Brain microvascular endothelial cell (primary cell): ENCODE data around the gene NKX6-1.
A peak's percentile ranks its signal among the peaks of the same experiment; 100 is the strongest.

Experiments used
- DNase-seq: peaks from one replicate; pipeline ENCODE4 v3.0.0-alpha.2; 2020
- H3K27ac ChIP-seq: fragments of 250-450 bp; sonication (Bioruptor Pico); 2 replicates; pipeline ENCODE4 v1.5.1; 2020; ENCODE audit warnings: mild to moderate bottlenecking, moderate library complexity
- H3K27me3 ChIP-seq: fragments of 250-450 bp; sonication (Bioruptor Pico); replicated peaks from 2 replicates; pipeline ENCODE4 v1.5.1; 2020; ENCODE audit warnings: mild to moderate bottlenecking
- H3K36me3 ChIP-seq: fragments of 250-450 bp; sonication (Bioruptor Pico); replicated peaks from 2 replicates; pipeline ENCODE4 v1.5.1; 2020; ENCODE audit warnings: mild to moderate bottlenecking
- H3K4me3 ChIP-seq: 2 replicates; pipeline ENCODE4 v1.5.1; 2011; ENCODE audit warnings: low read depth, mild to moderate bottlenecking, control low read depth, low read length, moderate library complexity
- in situ Hi-C: cut with HindIII; loops from 2 replicates; pipeline ENCODE4 v1.10.0; 2017; ENCODE audit warnings: low sequenced_read_pairs, low pct_ligation_motif_present
- TF ChIP-seq, protein P1 (sequence below): IDR thresholded peaks from 2 replicates; pipeline ENCODE4 v1.5.1; 2011; ENCODE audit warnings: low read depth, mild to moderate bottlenecking, moderate library complexity, low read length, control low read depth, inconsistent platforms; ENCODE audit errors: missing control alignments

Gene NKX6-1

GRCh38 chr4:84498935-84499623, at the start of gene NKX6-1:
NKX6-1 (minus strand) TSS chr4:84499292; CDS start chr4:84498228, 1,064 bp downstream.
- DNase-seq, result peak; percentile 86
- Histone ChIP-seq H3K27me3 (peaks cover 37% of the 10 kb centered on the region), H3K36me3 (no peaks in the 10 kb centered on the region), H3K27ac (peak within 1 kb of the TSS; percentile 18), H3K4me3 (peak within 1 kb of the TSS; percentile 68)
- TF ChIP-seq, protein P1, sequence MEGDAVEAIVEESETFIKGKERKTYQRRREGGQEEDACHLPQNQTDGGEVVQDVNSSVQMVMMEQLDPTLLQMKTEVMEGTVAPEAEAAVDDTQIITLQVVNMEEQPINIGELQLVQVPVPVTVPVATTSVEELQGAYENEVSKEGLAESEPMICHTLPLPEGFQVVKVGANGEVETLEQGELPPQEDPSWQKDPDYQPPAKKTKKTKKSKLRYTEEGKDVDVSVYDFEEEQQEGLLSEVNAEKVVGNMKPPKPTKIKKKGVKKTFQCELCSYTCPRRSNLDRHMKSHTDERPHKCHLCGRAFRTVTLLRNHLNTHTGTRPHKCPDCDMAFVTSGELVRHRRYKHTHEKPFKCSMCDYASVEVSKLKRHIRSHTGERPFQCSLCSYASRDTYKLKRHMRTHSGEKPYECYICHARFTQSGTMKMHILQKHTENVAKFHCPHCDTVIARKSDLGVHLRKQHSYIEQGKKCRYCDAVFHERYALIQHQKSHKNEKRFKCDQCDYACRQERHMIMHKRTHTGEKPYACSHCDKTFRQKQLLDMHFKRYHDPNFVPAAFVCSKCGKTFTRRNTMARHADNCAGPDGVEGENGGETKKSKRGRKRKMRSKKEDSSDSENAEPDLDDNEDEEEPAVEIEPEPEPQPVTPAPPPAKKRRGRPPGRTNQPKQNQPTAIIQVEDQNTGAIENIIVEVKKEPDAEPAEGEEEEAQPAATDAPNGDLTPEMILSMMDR, result no peak
- in situ Hi-C loops, result no loop called here

DNA sequence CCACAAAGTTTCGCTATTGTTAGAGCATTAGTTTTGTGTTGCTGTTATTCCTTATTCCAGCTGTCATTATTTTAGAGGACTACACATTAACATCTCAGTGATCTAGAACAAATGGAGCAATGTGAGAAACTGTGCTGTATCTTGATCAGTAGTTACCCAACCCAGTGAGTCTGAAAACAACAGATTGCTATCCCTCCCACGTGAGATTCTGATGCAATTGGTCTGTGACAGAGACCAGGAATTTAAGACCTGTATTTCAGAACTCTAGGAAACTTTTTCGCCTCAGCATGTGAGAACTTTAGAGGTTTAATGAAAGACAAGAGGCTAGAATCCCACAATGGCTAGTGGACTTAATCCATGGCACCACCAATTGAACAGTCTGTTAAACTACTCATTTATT, 48.1 kb upstream of the NKX6-1 start:
- no peak overlapping the region for H3K4me3 ChIP-seq
- in situ Hi-C loops, result no loop called here
- no peak for DNase-seq
- H3K27ac ChIP-seq, result no peak overlapping the region
- no peaks in the 10 kb centered on the region for H3K36me3 ChIP-seq
- TF ChIP-seq, protein P1, result no peak
- H3K27me3 ChIP-seq, result no peaks in the 10 kb centered on the region

DNA sequence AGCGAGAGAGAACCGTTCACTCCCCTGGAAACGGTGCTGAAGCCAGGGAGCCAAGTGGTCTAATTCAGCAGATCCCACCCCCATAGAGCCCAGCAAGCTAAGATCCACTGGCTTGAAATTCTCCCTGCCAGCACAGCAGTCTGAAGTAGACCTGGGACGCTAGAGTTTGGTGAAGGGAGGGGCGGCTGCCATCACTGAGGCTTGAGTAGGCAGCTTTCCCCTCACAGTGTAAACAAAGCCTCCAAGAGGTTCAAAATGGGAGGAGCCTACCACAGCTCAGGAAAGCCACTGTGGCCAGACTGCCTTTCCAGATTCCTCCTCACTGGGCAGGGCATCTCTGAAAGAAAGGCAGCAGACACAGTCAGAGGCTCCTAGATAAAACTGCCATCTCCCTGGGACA, 46.0 kb upstream of the NKX6-1 start:
- H3K4me3 ChIP-seq, result no peak overlapping the region
- in situ Hi-C loops, result no loop called here
- TF ChIP-seq, protein P1, result no peak
- no peaks in the 10 kb centered on the region for H3K27me3 ChIP-seq
- H3K36me3 ChIP-seq, result no peaks in the 10 kb centered on the region
- no peak for DNase-seq
- no peak overlapping the region for H3K27ac ChIP-seq

DNA sequence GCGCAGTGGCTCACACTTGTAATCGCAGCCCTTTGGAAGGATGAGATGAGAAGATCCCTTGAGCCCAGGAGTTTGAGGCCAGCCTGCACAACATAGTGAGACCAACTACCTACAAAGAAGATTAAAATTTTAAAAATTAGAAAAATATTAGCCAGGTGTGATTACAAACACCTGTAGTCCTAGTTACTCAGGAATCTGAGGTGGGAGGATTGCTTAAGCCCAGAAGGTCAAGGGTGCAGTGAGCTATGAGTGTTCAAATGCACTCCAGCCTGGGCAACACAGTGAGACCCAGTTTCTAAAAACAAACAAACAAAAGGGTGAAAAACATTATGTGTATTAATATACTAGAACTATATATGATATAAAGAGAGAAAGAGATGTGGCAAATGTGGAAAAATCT, 36.8 kb upstream of the NKX6-1 start:
- in situ Hi-C loops, result no loop called here
- H3K4me3 ChIP-seq, result no peak overlapping the region
- no peak for DNase-seq

DNA sequence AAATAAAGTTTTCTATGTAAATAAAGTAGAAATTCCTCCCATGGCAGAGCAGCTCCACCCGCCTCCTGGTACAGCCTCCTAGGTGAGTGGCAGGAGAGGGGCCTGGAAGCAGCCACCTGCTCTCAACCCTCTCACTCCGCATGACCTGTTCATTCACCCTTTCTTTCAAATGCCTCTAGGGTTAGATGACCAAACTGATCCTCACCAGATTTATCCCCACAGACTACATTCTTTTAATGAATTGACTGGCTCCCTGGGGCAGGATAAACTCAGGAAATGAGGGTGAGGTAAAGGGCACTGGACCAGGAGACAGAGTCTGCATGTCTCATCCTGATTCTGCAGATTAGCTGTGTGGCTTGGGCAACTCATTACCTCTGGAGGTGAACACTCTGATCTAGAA, 32.6 kb upstream of the NKX6-1 start:
- no peak overlapping the region for H3K4me3 ChIP-seq
- TF ChIP-seq, protein P1, result no peak
- no peaks in the 10 kb centered on the region for H3K36me3 ChIP-seq
- H3K27ac ChIP-seq, result no peak overlapping the region
- DNase-seq, result no peak
- in situ Hi-C loops, result no loop called here
- H3K27me3 ChIP-seq, result no peaks in the 10 kb centered on the region

More for the DNA sequence above, 36.8 kb upstream of the NKX6-1 start:
- H3K36me3 ChIP-seq, result no peaks in the 10 kb centered on the region
- H3K27me3 ChIP-seq, result no peaks in the 10 kb centered on the region
- no peak overlapping the region for H3K27ac ChIP-seq
- TF ChIP-seq, protein P1, result no peak

DNA sequence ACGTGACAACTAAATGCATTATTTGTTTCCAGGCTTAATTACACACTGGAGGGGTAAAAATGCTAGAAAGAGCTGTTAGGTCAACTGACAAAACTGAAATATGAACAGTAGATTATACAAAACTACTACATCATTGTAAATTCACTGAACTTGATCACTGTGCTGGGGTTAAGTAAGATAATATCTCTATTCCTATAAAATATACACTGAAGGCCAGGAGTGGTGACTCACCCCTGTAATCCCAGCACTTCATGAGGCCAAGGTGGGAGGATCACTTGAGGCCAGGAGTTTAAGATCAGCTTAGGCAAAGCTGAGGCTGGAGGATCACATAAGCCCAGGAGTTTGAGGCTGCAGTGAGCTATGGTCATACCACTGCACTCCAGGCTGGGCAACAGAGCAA, 31.8 kb upstream of the NKX6-1 start:
- in situ Hi-C loops, result no loop called here
- peak; percentile 18 for DNase-seq
- TF ChIP-seq, protein P1, result no peak
- no peak overlapping the region for H3K27ac ChIP-seq
- no peaks in the 10 kb centered on the region for H3K36me3 ChIP-seq
- no peak overlapping the region for H3K4me3 ChIP-seq
- H3K27me3 ChIP-seq, result no peaks in the 10 kb centered on the region
